H9 (cell line): ENCODE data around the gene P2RX7. TPM values are rescaled to one million over a fixed set of nuclear protein-coding genes. Genes with fewer than 3 reads are reported as not detected.

ENCODE experiments used
- DNase-seq: peaks from one replicate; pipeline ENCODE4 v3.0.0-alpha.2; 2017
- H2AFZ ChIP-seq: one replicate; pipeline ENCODE4 v1.6.1; 2013; ENCODE audit warnings: mild to moderate bottlenecking, low read length, control low read depth, moderate library complexity
- H2AK5ac ChIP-seq: 2 replicates; pipeline ENCODE4 v1.6.1; 2013; ENCODE audit warnings: low read length, control low read depth, mixed read lengths; ENCODE audit not compliant: insufficient read length
- H2BK120ac ChIP-seq: one replicate; pipeline ENCODE4 v1.6.1; 2013; ENCODE audit warnings: low read depth, mild to moderate bottlenecking, low read length, control low read depth, inconsistent platforms; ENCODE audit not compliant: poor library complexity, severe bottlenecking
- H2BK12ac ChIP-seq: 2 replicates; pipeline ENCODE4 v1.6.1; 2013; ENCODE audit warnings: low read length, control low read depth, mixed read lengths, low read depth; ENCODE audit not compliant: insufficient read length
- H2BK15ac ChIP-seq: 2 replicates; pipeline ENCODE4 v1.6.1; 2013; ENCODE audit warnings: low read depth, low read length, control low read depth
- H2BK20ac ChIP-seq: one replicate; pipeline ENCODE4 v1.6.1; 2013; ENCODE audit warnings: low read depth, mild to moderate bottlenecking, low read length, control low read depth, inconsistent platforms; ENCODE audit not compliant: poor library complexity, severe bottlenecking
- H2BK5ac ChIP-seq: 2 replicates; pipeline ENCODE4 v1.6.1; 2013; ENCODE audit warnings: low read length, control low read depth, mixed read lengths; ENCODE audit not compliant: insufficient read length
- H3K14ac ChIP-seq: 2 replicates; pipeline ENCODE4 v1.6.1; 2013; ENCODE audit warnings: low read length, control low read depth; ENCODE audit not compliant: insufficient read depth
- H3K18ac ChIP-seq: 2 replicates; pipeline ENCODE4 v1.6.1; 2013; ENCODE audit warnings: low read depth, mild to moderate bottlenecking, mixed read lengths, low read length, control low read depth; ENCODE audit not compliant: insufficient read length
- H3K23ac ChIP-seq: 2 replicates; pipeline ENCODE4 v1.6.1; 2013; ENCODE audit warnings: low read length, control low read depth, mixed read lengths, low read depth; ENCODE audit not compliant: insufficient read length
- H3K23me2 ChIP-seq: 2 replicates; pipeline ENCODE4 v1.6.1; 2013; ENCODE audit warnings: low read depth, mild to moderate bottlenecking, mixed read lengths, low read length, control low read depth; ENCODE audit not compliant: insufficient read length, poor library complexity, severe bottlenecking
- H3K27ac ChIP-seq: 2 replicates; pipeline ENCODE4 v1.5.1; 2013; ENCODE audit warnings: low read length, control low read depth, mixed read lengths, low read depth; ENCODE audit not compliant: insufficient read length
- H3K27me3 ChIP-seq: 2 replicates; pipeline ENCODE4 v1.6.1; 2013; ENCODE audit warnings: low read length, control low read depth, inconsistent platforms; ENCODE audit not compliant: insufficient read depth
- H3K4ac ChIP-seq: 2 replicates; pipeline ENCODE4 v1.6.1; 2013; ENCODE audit warnings: low read depth, mild to moderate bottlenecking, control low read depth, inconsistent platforms, low read length, moderate library complexity
- H3K4me1 ChIP-seq: 2 replicates; pipeline ENCODE4 v1.6.1; 2013; ENCODE audit warnings: low read length, control low read depth, inconsistent platforms; ENCODE audit not compliant: insufficient read depth
- H3K4me2 ChIP-seq: 2 replicates; pipeline ENCODE4 v1.6.1; 2013; ENCODE audit warnings: low read length, control low read depth, mixed read lengths; ENCODE audit not compliant: insufficient read length, insufficient read depth
- H3K56ac ChIP-seq: 2 replicates; pipeline ENCODE4 v1.6.1; 2013; ENCODE audit warnings: low read depth, mild to moderate bottlenecking, mixed read lengths, low read length, control low read depth; ENCODE audit not compliant: insufficient read length
- H3K79me1 ChIP-seq: 2 replicates; pipeline ENCODE4 v1.6.1; 2013; ENCODE audit warnings: low read depth, mild to moderate bottlenecking, moderate library complexity, low read length, control low read depth, inconsistent platforms; ENCODE audit not compliant: insufficient read depth, poor library complexity, severe bottlenecking
- H3K79me2 ChIP-seq: 2 replicates; pipeline ENCODE4 v1.6.1; 2013; ENCODE audit warnings: low read length, control low read depth, inconsistent platforms; ENCODE audit not compliant: insufficient read depth
- H3K9ac ChIP-seq: 2 replicates; pipeline ENCODE4 v1.6.1; 2013; ENCODE audit warnings: low read length, control low read depth, mixed read lengths; ENCODE audit not compliant: insufficient read length; ENCODE audit errors: extremely low read depth
- H3K9me3 ChIP-seq: one replicate; pipeline ENCODE4 v1.6.1; 2013; ENCODE audit warnings: low read depth, low read length, inconsistent platforms; ENCODE audit not compliant: control insufficient read depth
- H3T11ph ChIP-seq: one replicate; pipeline ENCODE4 v1.6.1; 2013; ENCODE audit warnings: mild to moderate bottlenecking, low read length, control low read depth, inconsistent platforms
- H4K20me1 ChIP-seq: one replicate; pipeline ENCODE4 v1.6.1; 2013; ENCODE audit not compliant: control insufficient read depth, insufficient read length, insufficient read depth
- H4K5ac ChIP-seq: 2 replicates; pipeline ENCODE4 v1.6.1; 2013; ENCODE audit warnings: low read depth, mild to moderate bottlenecking, mixed read lengths, low read length, control low read depth; ENCODE audit not compliant: insufficient read length
- H4K8ac ChIP-seq: replicated peaks from 2 replicates; pipeline ENCODE4 v1.6.1; 2013; ENCODE audit warnings: low read length, control low read depth, mixed read lengths, low read depth; ENCODE audit not compliant: insufficient read length
- H4K91ac ChIP-seq: 2 replicates; pipeline ENCODE4 v1.6.1; 2013; ENCODE audit warnings: low read depth, mild to moderate bottlenecking, moderate library complexity, mixed read lengths, low read length, control low read depth; ENCODE audit not compliant: insufficient read length
- H3K27ac Mint-ChIP-seq, 3 experiments: 2 replicates in 2 of 3; 3 replicates in 1 of 3; pipeline ENCODE4 v1.8.0; 2020 to 2021; ENCODE audit warnings: mixed read lengths in 3 of 3, mild to moderate bottlenecking in 1 of 3, moderate library complexity in 1 of 3
- H3K27me3 Mint-ChIP-seq: 2 replicates; pipeline ENCODE4 v1.8.0; 2021; ENCODE audit warnings: low read depth, mild to moderate bottlenecking, moderate library complexity, mixed read lengths
- H3K36me3 Mint-ChIP-seq, 3 experiments: 2 replicates in 2 of 3; 3 replicates in 1 of 3; pipeline ENCODE4 v1.8.0; 2020 to 2021; ENCODE audit warnings: low read depth in 3 of 3, mixed read lengths in 3 of 3; ENCODE audit not compliant: insufficient read depth in 1 of 3
- H3K4me1 Mint-ChIP-seq, 2 experiments: 2 replicates each; pipeline ENCODE4 v1.8.0; 2020; ENCODE audit warnings: mixed read lengths in 2 of 2
- H3K4me3 Mint-ChIP-seq, 2 experiments: 2 replicates in 1 of 2; 3 replicates in 1 of 2; pipeline ENCODE4 v1.8.0; 2020 to 2021; ENCODE audit warnings: mild to moderate bottlenecking in 2 of 2, mixed read lengths in 2 of 2, moderate library complexity in 1 of 2
- H3K9me3 Mint-ChIP-seq, 2 experiments: 2 replicates in 1 of 2; 3 replicates in 1 of 2; pipeline ENCODE4 v1.8.0; 2020; ENCODE audit warnings: mild to moderate bottlenecking in 2 of 2, mixed read lengths in 2 of 2, moderate library complexity in 1 of 2
- CTCF ChIP-seq: fragments of 200-600 bp; sonication (generic); conservative IDR thresholded peaks from 3 replicates; pipeline ENCODE4 v1.8.0; 2021; ENCODE audit warnings: antibody characterized with exemption, mild to moderate bottlenecking
- WGBS: extraction: QIAGEN DNeasy Blood & Tissue Kit; methylation state at CpG from one replicate; pipeline ENCODE4 v1.1.7; 2013; ENCODE audit warnings: missing lambda C conversion rate, low lambda C conversion rate, mixed read lengths; ENCODE audit not compliant: insufficient read length; ENCODE audit errors: extremely low coverage; 5-methylcytosine and 5-hydroxymethylcytosine counted together
- total RNA-seq: library from RNA; stranded (reverse); gene quantifications from 2 replicates; pipeline ENCODE4 v1.2.1, GENCODE V29; 2021

Gene P2RX7
- total RNA-seq, 1 experiment from 2014 or later: 0.09 TPM

- no peak overlapping the region for H3K18ac ChIP-seq
- H3K9me3 ChIP-seq: no peaks in the 10 kb centered on the region
- no peaks in the 10 kb centered on the region; a peak in 1 of 5 replicates for H3K9me3 Mint-ChIP-seq
- no peak overlapping the region for H2AFZ ChIP-seq
- TF ChIP-seq CTCF: no peak
- H3K27ac ChIP-seq: no peak overlapping the region
- no CpG with 5 or more reads among the region's 1 CpG for WGBS
- no peaks in the 10 kb centered on the region for H3K23me2 ChIP-seq
- no peak overlapping the region for H2BK20ac ChIP-seq
- no peak overlapping the region for H3K9ac ChIP-seq
- no peaks in the 10 kb centered on the region for H4K20me1 ChIP-seq
- H3T11ph ChIP-seq: no peak overlapping the region
- no peak overlapping the region for H3K56ac ChIP-seq
- H3K4me3 Mint-ChIP-seq: no peak overlapping the region
- H2BK120ac ChIP-seq: no peak overlapping the region
- no peak overlapping the region for H3K23ac ChIP-seq
- DNase-seq: no peak
- H3K27me3 ChIP-seq: no peaks in the 10 kb centered on the region
- H3K79me1 ChIP-seq: no peaks in the 10 kb centered on the region
- H4K8ac ChIP-seq: no peak overlapping the region
- H2BK15ac ChIP-seq: no peak overlapping the region
- no peaks in the 10 kb centered on the region for H3K4me1 ChIP-seq
- H3K14ac ChIP-seq: no peak overlapping the region
- no peak overlapping the region for H2AK5ac ChIP-seq
- no peak overlapping the region for H4K5ac ChIP-seq
- H3K36me3 Mint-ChIP-seq: no peaks in the 10 kb centered on the region
- H2BK12ac ChIP-seq: no peak overlapping the region
- no peak overlapping the region for H2BK5ac ChIP-seq
- H3K4me1 Mint-ChIP-seq: peaks cover 0 to 6% of the 10 kb centered on the region in 2 experiments; a peak in 1 of 4 replicates
- no peak overlapping the region for H3K27ac Mint-ChIP-seq
- H3K4me2 ChIP-seq: no peak overlapping the region
- no peak overlapping the region for H3K4ac ChIP-seq
- H4K91ac ChIP-seq: no peak overlapping the region
- no peaks in the 10 kb centered on the region; the same call in 1 of the 2 replicates for H3K27me3 Mint-ChIP-seq
- no peaks in the 10 kb centered on the region for H3K79me2 ChIP-seq
Measured at GRCh38 chr12:121166356-121166755, 33.7 kb downstream of the P2RX7 start.
